Colon (tissue), 2 donors: Measurements from ENCODE around the gene AARS2.
"Not testable (repeated sequence)": the region's sequence is repeated elsewhere in the genome, so short reads cannot be mapped to it uniquely, and the experiment has no call there.

ENCODE experiments used
- FAIRE-seq: peaks from 2 replicates; lab custom pipeline; 2012; peaks lifted over from hg19 to GRCh38; lab: Jason Lieb, UNC
- donor health status: control.
- donor health status: control.

Gene AARS2

GRCh38 chr6:44312901-44313788 is at the start of gene AARS2:
Gene AARS2 (minus strand): TSS chr6:44313347. CDS start chr6:44313323, 24 bp downstream.
- FAIRE-seq = no peak

- FAIRE-seq = no peak
These were observed 48.8 kb upstream of the AARS2 start for GRCh38 chr6:44361947-44362346.

GRCh38 chr6:44359973-44360372 is 46.8 kb upstream of the AARS2 start:
- no peak for FAIRE-seq

GRCh38 chr6:44356487-44356886 is 43.3 kb upstream of the AARS2 start:
- no peak for FAIRE-seq

GRCh38 chr6:44355640-44356039 is 42.5 kb upstream of the AARS2 start:
- no peak for FAIRE-seq

GRCh38 chr6:44353336-44353735 is 40.2 kb upstream of the AARS2 start:
- no peak for FAIRE-seq

GRCh38 chr6:44352259-44352658 is 39.1 kb upstream of the AARS2 start:
- no peak for FAIRE-seq

- not testable (repeated sequence) for FAIRE-seq
These were observed 37.5 kb upstream of the AARS2 start for GRCh38 chr6:44350650-44350994.

GRCh38 chr6:44349904-44350649 is 36.9 kb upstream of the AARS2 start:
- FAIRE-seq = no peak

- not testable (repeated sequence) for FAIRE-seq
These were observed 33.7 kb upstream of the AARS2 start for GRCh38 chr6:44346818-44347217.

- no peak for FAIRE-seq
These were observed 29.3 kb upstream of the AARS2 start, which contains the start of gene SPATS1 for GRCh38 chr6:44342489-44342888. Gene SPATS1 (plus strand): TSS chr6:44342650. CDS start chr6:44343096, 446 bp downstream.

- FAIRE-seq = no peak
These were observed 28.9 kb upstream of the AARS2 start for GRCh38 chr6:44342052-44342451.

GRCh38 chr6:44341095-44341890 is 28.1 kb upstream of the AARS2 start:
- FAIRE-seq = no peak

- no peak for FAIRE-seq
These were observed 26.8 kb upstream of the AARS2 start for GRCh38 chr6:44339763-44340625.

GRCh38 chr6:44339301-44339700 is 26.2 kb upstream of the AARS2 start:
- FAIRE-seq = no peak

- FAIRE-seq = no peak
These were observed 25.3 kb upstream of the AARS2 start for GRCh38 chr6:44338228-44339122.

- FAIRE-seq = no peak
These were observed 22.5 kb upstream of the AARS2 start for GRCh38 chr6:44335631-44336030.

- FAIRE-seq = no peak
These were observed 20.8 kb upstream of the AARS2 start for GRCh38 chr6:44333942-44334341.

GRCh38 chr6:44333273-44333919 is 20.2 kb upstream of the AARS2 start:
- no peak for FAIRE-seq

GRCh38 chr6:44332585-44332984 is 19.4 kb upstream of the AARS2 start:
- no peak for FAIRE-seq
